T-cell (primary cell): Measurements from ENCODE around the gene CDC14A. TPM values are rescaled to one million over a fixed set of nuclear protein-coding genes. Genes with fewer than 3 reads are reported as not detected.

ENCODE experiments used
- ATAC-seq, 4 experiments: fragments of 200-7000 bp in 3 of 4; fragments of 150-1000 bp in 1 of 4; cut with Tn5 transposase; replicated peaks in 1 of 4; 1 replicate in 3 of 4; 2 replicates in 1 of 4; pipeline ENCODE4 v1.10.0; 2021; ENCODE audit warnings: moderate library complexity in 3 of 4, mild to moderate bottlenecking in 2 of 4, moderate number of reproducible peaks in 1 of 4
- CTCF ChIA-PET, 2 donors: fragments of 300-600 bp; sonication (Branson Sonifier 250); formaldehyde crosslinking; loops; one replicate each; lab custom pipeline; 2022; ENCODE audit warnings: antibody characterized with exemption in 2 of 2; lab: Charles Lee
- POLR2A ChIA-PET, 2 donors: fragments of 300-600 bp; sonication (Branson Sonifier 250); formaldehyde crosslinking; loops; one replicate each; lab custom pipeline; 2022; ENCODE audit warnings: antibody characterized with exemption in 2 of 2; lab: Charles Lee
- DNase-seq, 35 experiments: peaks; one replicate each; pipeline versions ENCODE4 v3.0.0 to v3.0.0-alpha.2; 2013 to 2023
- H3K27ac ChIP-seq: one replicate; pipeline ENCODE4 v1.5.1; 2013; ENCODE audit warnings: low read length
- H3K27me3 ChIP-seq, 2 experiments: replicated peaks in 1 of 2; 1 replicate in 1 of 2; 2 replicates in 1 of 2; pipeline versions ENCODE4 v1.6.1 to v1.7.0; 2013; ENCODE audit warnings: low read length in 1 of 2, mixed read lengths in 1 of 2; ENCODE audit not compliant: control insufficient read depth in 2 of 2, insufficient read depth in 2 of 2; ENCODE audit errors: extremely low read depth in 1 of 2
- H3K36me3 ChIP-seq, 2 donors: 1 replicate in 1 of 2; 2 replicates in 1 of 2; pipeline versions ENCODE4 v1.6.1 to v1.7.0; 2013; ENCODE audit warnings: low read length in 1 of 2; ENCODE audit not compliant: control insufficient read depth in 2 of 2, insufficient read depth in 1 of 2; ENCODE audit errors: extremely low read depth in 1 of 2
- H3K4me1 ChIP-seq, 2 experiments: 1 replicate in 1 of 2; 2 replicates in 1 of 2; pipeline versions ENCODE4 v1.6.1 to v1.7.0; 2013; ENCODE audit warnings: low read length in 2 of 2, mixed read lengths in 1 of 2; ENCODE audit not compliant: insufficient read depth in 2 of 2, control insufficient read depth in 1 of 2; ENCODE audit errors: extremely low read depth in 1 of 2
- H3K4me3 ChIP-seq, 2 donors: 1 replicate in 1 of 2; 2 replicates in 1 of 2; pipeline versions ENCODE4 v1.5.1 to v1.7.0; 2013; ENCODE audit warnings: mild to moderate bottlenecking in 2 of 2, low read length in 1 of 2, moderate library complexity in 1 of 2; ENCODE audit not compliant: control insufficient read depth in 1 of 2; ENCODE audit errors: extremely low read depth in 1 of 2
- H3K9me3 ChIP-seq: 2 replicates; pipeline ENCODE4 v1.7.0; 2013
- H3K27ac Mint-ChIP-seq, 2 donors: one replicate each; pipeline ENCODE4 v1.8.0; 2020 to 2021; ENCODE audit warnings: mild to moderate bottlenecking in 2 of 2, mixed read lengths in 2 of 2
- H3K27me3 Mint-ChIP-seq, 2 donors: one replicate each; pipeline ENCODE4 v1.8.0; 2021 to 2022; ENCODE audit warnings: mixed read lengths in 2 of 2
- H3K36me3 Mint-ChIP-seq: one replicate; pipeline ENCODE4 v1.8.0; 2021; ENCODE audit warnings: mixed read lengths
- H3K4me1 Mint-ChIP-seq, 3 donors: one replicate each; pipeline ENCODE4 v1.8.0; 2020 to 2022; ENCODE audit warnings: mixed read lengths in 3 of 3, mild to moderate bottlenecking in 1 of 3
- H3K4me3 Mint-ChIP-seq, 3 donors: one replicate each; pipeline ENCODE4 v1.8.0; 2020 to 2022; ENCODE audit warnings: mild to moderate bottlenecking in 3 of 3, mixed read lengths in 3 of 3, moderate library complexity in 3 of 3
- H3K9me3 Mint-ChIP-seq, 3 donors: one replicate each; pipeline ENCODE4 v1.8.0; 2020 to 2022; ENCODE audit warnings: mixed read lengths in 3 of 3
- WGBS: methylation state at CpG from one replicate; pipeline ENCODE4 v1.1.5; 2013; ENCODE audit warnings: missing lambda C conversion rate; ENCODE audit not compliant: insufficient coverage; 5-methylcytosine and 5-hydroxymethylcytosine counted together
- total RNA-seq, 35 experiments: library from RNA in 6 of 35; stranded (reverse) in 6 of 35; fragments of 120-200 nt in 1 of 35; gene quantifications; one replicate each; pipeline versions ENCODE4 v1.2.1 to v1.2.4 and lab custom pipeline; 2013 to 2026

Gene CDC14A
- total RNA-seq, 5 donors from 2014 or later (not counting 1 experiment from before 2014, with no cell fraction given) = 77.1 to 169 (median 91.6) TPM

- Histone ChIP-seq H3K4me3 (no peak overlapping the region), H3K4me1 (peaks cover 16 to 21% of the 10 kb centered on the region in 2 experiments), H3K36me3 (no peaks in the 10 kb centered on the region), H3K9me3 (no peaks in the 10 kb centered on the region), H3K27ac (no peak overlapping the region), H3K27me3 (no peaks in the 10 kb centered on the region)
- POLR2A ChIA-PET = interaction anchor here in 1 of 2 donors (0.6 kb wide), 1 partner anchor 367 kb away, joined by 4 read pairs; no protein-coding TSS in a partner anchor
- no CpG with 5 or more reads among the region's 2 CpGs for WGBS
- Mint-ChIP-seq H3K36me3 (no peaks in the 10 kb centered on the region), H3K4me3 (no peak overlapping the region), H3K9me3 (no peaks in the 10 kb centered on the region), H3K27me3 (no peaks in the 10 kb centered on the region), H3K27ac (peak overlapping the region; percentile 34 to 58), H3K4me1 (peaks cover 34 to 40% (median 38%) of the 10 kb centered on the region in 3 donors)
- CTCF ChIA-PET = no interaction called here
- DNase-seq (no peak), ATAC-seq (no peak)
Observed at GRCh38 chr1:100528871-100529270, 176.6 kb downstream of the CDC14A start.

- DNase-seq = no peak
- Histone ChIP-seq H3K27ac (no peak overlapping the region), H3K27me3 (no peaks in the 10 kb centered on the region), H3K4me1 (peaks cover 16 to 21% of the 10 kb centered on the region in 2 experiments), H3K9me3 (no peaks in the 10 kb centered on the region), H3K4me3 (no peak overlapping the region), H3K36me3 (no peaks in the 10 kb centered on the region)
- WGBS = 100% methylated on average over 1 of the region's 5 CpGs
- CTCF ChIA-PET = interaction anchor here in 1 of 2 donors (0.9 kb wide), 1 partner anchor 13 kb away, joined by 3 read pairs; no protein-coding TSS in a partner anchor
- peaks cover 34 to 40% (median 38%) of the 10 kb centered on the region in 3 donors for H3K4me1 Mint-ChIP-seq
- peaks cover 4 to 5% of the 10 kb centered on the region in 2 donors for H3K27me3 Mint-ChIP-seq
- ATAC-seq = no peak
- peak overlapping the region; percentile 73 to 91 for H3K27ac Mint-ChIP-seq
- POLR2A ChIA-PET = interaction anchor here in 1 of 2 donors (0.6 kb wide), 1 partner anchor 677 kb away, joined by 3 read pairs; no protein-coding TSS in a partner anchor
- no peak overlapping the region for H3K4me3 Mint-ChIP-seq
- H3K36me3 Mint-ChIP-seq = no peaks in the 10 kb centered on the region
- no peaks in the 10 kb centered on the region for H3K9me3 Mint-ChIP-seq
Observed at GRCh38 chr1:100530141-100530540, 177.8 kb downstream of the CDC14A start.

GRCh38 chr1:100530880-100531487 is 178.7 kb downstream of the CDC14A start:
- Histone ChIP-seq H3K27me3 (no peaks in the 10 kb centered on the region), H3K27ac (peak overlapping the region; percentile 1), H3K9me3 (no peaks in the 10 kb centered on the region), H3K4me1 (peaks cover 16 to 21% of the 10 kb centered on the region in 2 experiments), H3K4me3 (no peak overlapping the region), H3K36me3 (no peaks in the 10 kb centered on the region)
- Mint-ChIP-seq H3K9me3 (no peaks in the 10 kb centered on the region), H3K4me3 (peak overlapping the region; percentile 5 to 32 (median 15)), H3K27ac (peak overlapping the region; percentile 88 to 91), H3K4me1 (peaks cover 34 to 40% (median 38%) of the 10 kb centered on the region in 3 donors), H3K27me3 (peaks cover 5 to 8% of the 10 kb centered on the region in 2 donors), H3K36me3 (no peaks in the 10 kb centered on the region)
- ATAC-seq (peak; percentile 83 to 96 (median 91)), DNase-seq (peak in 7 of 35 experiments; percentile 6 to 47 (median 19))
- ChIA-PET CTCF (interaction anchor here in 1 of 2 donors (0.9 kb wide), 1 partner anchor 12 kb away, joined by 3 read pairs; no protein-coding TSS in a partner anchor), POLR2A (no interaction called here)
- 0% methylated on average over 2 of the region's 3 CpGs for WGBS

- ATAC-seq (no peak), DNase-seq (no peak)
- Mint-ChIP-seq H3K36me3 (no peaks in the 10 kb centered on the region), H3K9me3 (no peaks in the 10 kb centered on the region), H3K27me3 (peaks cover 17 to 19% of the 10 kb centered on the region in 2 donors), H3K27ac (no peak overlapping the region), H3K4me3 (no peak overlapping the region), H3K4me1 (peaks cover 34 to 40% (median 38%) of the 10 kb centered on the region in 3 donors)
- H3K27me3 ChIP-seq = no peaks in the 10 kb centered on the region
- WGBS = 51% methylated on average over 4 of the region's 7 CpGs
- peaks cover 16 to 21% of the 10 kb centered on the region in 2 experiments for H3K4me1 ChIP-seq
- CTCF ChIA-PET = interaction anchor here in 1 of 2 donors (0.6 kb wide), 1 partner anchor 43 kb away, joined by 4 read pairs; no protein-coding TSS in a partner anchor
- no peak overlapping the region for H3K27ac ChIP-seq
- no peaks in the 10 kb centered on the region for H3K9me3 ChIP-seq
- H3K36me3 ChIP-seq = no peaks in the 10 kb centered on the region
- POLR2A ChIA-PET = no interaction called here
- no peak overlapping the region for H3K4me3 ChIP-seq
Observed at GRCh38 chr1:100532645-100533044, 180.3 kb downstream of the CDC14A start.

- Histone ChIP-seq H3K36me3 (no peaks in the 10 kb centered on the region), H3K4me1 (peaks cover 19 to 38% of the 10 kb centered on the region in 2 experiments), H3K9me3 (no peaks in the 10 kb centered on the region), H3K27me3 (peaks cover 6 to 20% of the 10 kb centered on the region in 2 experiments), H3K4me3 (no peak overlapping the region), H3K27ac (no peak overlapping the region)
- ChIA-PET CTCF (no interaction called here), POLR2A (no interaction called here)
- no peak for ATAC-seq
- Mint-ChIP-seq H3K27ac (no peak overlapping the region), H3K9me3 (no peaks in the 10 kb centered on the region), H3K27me3 (peaks cover 20 to 35% of the 10 kb centered on the region in 2 donors), H3K4me1 (peaks cover 32 to 42% (median 40%) of the 10 kb centered on the region in 3 donors), H3K4me3 (no peak overlapping the region), H3K36me3 (no peaks in the 10 kb centered on the region)
- 0% methylated on average over 1 of the region's 2 CpGs for WGBS
- DNase-seq = no peak
Observed at GRCh38 chr1:100535264-100535663, 183.0 kb downstream of the CDC14A start.

- no peak for DNase-seq
Observed at GRCh38 chr1:100536031-100536430, 183.7 kb downstream of the CDC14A start.

More at GRCh38 chr1:100536031-100536430, 183.7 kb downstream of the CDC14A start:
- POLR2A ChIA-PET = no interaction called here
- H3K9me3 Mint-ChIP-seq = no peaks in the 10 kb centered on the region
- peaks cover 24 to 38% of the 10 kb centered on the region in 2 donors for H3K27me3 Mint-ChIP-seq
- no peak overlapping the region for H3K4me3 Mint-ChIP-seq
- H3K27ac ChIP-seq = no peak overlapping the region
- H3K27ac Mint-ChIP-seq = no peak overlapping the region
- peaks cover 24 to 37% (median 36%) of the 10 kb centered on the region in 3 donors for H3K4me1 Mint-ChIP-seq
- H3K36me3 ChIP-seq = no peaks in the 10 kb centered on the region
- WGBS = 100% methylated on average over 2 of the region's 3 CpGs
- ATAC-seq = no peak
- no peaks in the 10 kb centered on the region for H3K36me3 Mint-ChIP-seq
- H3K9me3 ChIP-seq = no peaks in the 10 kb centered on the region
- no peak overlapping the region for H3K4me3 ChIP-seq
- peaks cover 12 to 32% of the 10 kb centered on the region in 2 experiments for H3K4me1 ChIP-seq
- CTCF ChIA-PET = no interaction called here
- H3K27me3 ChIP-seq = peaks cover 9 to 20% of the 10 kb centered on the region in 2 experiments
